Activated CD8-positive, alpha-beta memory T cell treated with anti-CD3 and anti-CD28 coated beads, Interleukin-2, amount 50 U/mL, for 24 hours (primary cell): Measurements from ENCODE around the gene CTSV.
A peak's percentile ranks its signal among the peaks of the same experiment; 100 is the strongest.
"Not testable (repeated sequence)": the region's sequence is repeated elsewhere in the genome, so short reads cannot be mapped to it uniquely, and the experiment has no call there.

Experiments
- DNase-seq: peaks from one replicate; pipeline ENCODE4 v3.0.0-alpha.2; 2020; ENCODE audit errors: extremely low read depth

CTSV gene

GRCh38 chr9:97041898-97042297, 3.0 kb upstream of the CTSV start:
- no peak for DNase-seq

GRCh38 chr9:97039514-97039860, 545 bp upstream of the CTSV start:
- no peak for DNase-seq

- DNase-seq = not testable (repeated sequence)
Measured at GRCh38 chr9:97023505-97023904, 15.4 kb downstream of the CTSV start.

DNA sequence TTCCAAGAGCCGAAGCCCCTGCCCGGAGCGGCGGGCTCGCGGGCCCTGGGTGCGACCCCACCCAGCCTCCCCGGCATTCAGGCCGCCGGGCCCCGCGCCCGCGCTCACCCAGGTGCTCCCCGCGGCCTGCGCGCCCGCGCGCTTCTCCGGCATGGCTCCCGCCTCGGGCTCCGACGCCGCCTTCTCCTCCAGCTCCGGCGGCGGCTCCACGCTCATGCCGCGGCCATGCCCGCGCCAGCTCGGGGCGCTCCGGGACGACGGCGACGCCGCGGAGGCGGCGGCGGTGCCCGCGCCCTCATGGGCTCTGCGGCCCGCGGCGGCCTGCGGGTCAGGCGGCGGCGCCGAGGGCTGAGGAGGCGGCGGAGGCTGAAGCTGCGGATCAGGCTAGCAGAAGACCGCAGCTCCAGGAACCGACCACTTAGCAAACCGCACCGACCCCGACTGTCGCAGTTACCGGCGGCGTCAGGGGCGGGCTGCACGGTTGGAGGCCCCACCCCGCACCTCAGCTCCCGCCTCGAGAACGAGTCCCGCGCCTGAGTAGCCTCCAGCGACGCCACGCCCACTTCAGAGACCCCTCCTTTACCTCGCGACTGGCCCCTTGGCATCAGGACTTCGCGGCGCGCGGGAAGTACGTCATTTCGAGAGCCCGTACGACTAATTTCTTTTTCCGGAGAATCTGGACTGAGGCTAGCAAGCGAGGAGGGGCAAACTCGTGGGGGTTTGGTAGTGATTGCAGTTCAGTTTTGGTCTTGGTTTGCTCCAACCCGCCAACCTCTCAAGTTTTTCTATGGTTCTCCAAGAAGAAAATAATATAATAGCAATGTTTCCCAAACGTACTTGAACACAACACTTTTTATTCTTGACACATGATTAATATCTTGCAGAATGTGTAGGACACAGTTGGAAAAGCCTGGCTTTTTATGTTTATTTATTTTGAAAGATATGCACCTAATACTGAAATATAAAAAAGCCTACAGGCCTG, 25.5 kb downstream of the CTSV start:
- peak; percentile 49 for DNase-seq

GRCh38 chr9:97012617-97013016, 26.3 kb downstream of the CTSV start:
- DNase-seq = not testable (repeated sequence)

- not testable (repeated sequence) for DNase-seq
Measured at GRCh38 chr9:97002195-97002594, 36.7 kb downstream of the CTSV start.

GRCh38 chr9:97001338-97001737, 37.6 kb downstream of the CTSV start:
- DNase-seq = not testable (repeated sequence)

GRCh38 chr9:97000139-97000787, 38.7 kb downstream of the CTSV start:
- DNase-seq = not testable (repeated sequence)

GRCh38 chr9:96999733-97000132, 39.2 kb downstream of the CTSV start:
- DNase-seq = not testable (repeated sequence)

DNA sequence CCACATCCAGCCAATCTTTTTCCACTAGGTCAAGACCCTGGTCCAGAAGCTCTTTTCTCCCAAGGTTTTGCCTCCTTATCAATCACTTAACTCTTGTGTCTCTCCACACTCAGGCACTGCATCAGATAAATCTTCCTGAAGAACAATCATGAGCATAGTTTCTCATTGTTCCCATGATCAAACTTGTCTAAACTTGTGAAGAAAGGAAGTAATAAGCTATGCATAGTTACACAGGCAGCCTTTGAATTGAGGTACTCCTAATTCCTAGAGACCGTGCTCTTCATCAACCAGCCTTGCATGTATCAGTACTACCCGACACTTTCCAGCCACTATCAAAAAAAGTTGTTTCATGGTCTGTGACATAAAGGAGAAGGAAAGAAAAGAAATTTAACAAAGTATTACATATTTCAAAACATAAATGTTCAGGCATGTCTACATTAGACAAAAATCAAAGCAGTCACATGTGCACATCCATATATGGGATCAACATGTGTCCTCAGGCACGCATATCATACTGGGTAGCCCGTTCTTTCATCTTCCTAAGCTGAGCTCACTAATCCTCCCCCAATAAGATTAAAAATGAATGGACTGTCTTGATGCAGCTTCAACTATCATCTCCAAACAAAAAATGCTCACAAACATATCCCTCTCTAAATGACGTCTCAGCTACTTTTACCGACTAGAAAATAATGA, 41.8 kb downstream of the CTSV start:
- DNase-seq = not testable (repeated sequence)

DNA sequence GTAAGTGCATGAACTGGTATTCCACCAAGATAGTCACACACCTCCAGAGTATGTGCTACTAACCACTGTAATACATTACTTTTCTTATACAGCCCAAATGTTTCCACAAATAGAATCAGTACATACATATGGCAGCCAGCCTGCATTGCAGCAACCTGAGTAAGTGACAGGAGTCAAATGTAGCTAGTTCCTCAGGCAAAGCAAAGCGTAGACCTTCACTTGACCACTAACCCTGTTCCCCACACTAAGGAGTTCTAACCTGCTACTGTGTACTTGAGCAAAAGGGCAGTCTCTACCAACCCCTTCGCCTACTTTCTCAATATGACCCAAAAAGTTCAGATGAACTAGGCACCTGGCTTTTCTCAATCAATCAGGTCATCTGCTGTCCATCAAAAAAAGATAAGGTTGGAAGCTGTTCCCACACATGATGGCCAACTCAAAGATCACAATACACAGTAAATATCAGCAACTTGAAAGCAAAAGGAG, 44.4 kb downstream of the CTSV start:
- DNase-seq = not testable (repeated sequence)

DNA sequence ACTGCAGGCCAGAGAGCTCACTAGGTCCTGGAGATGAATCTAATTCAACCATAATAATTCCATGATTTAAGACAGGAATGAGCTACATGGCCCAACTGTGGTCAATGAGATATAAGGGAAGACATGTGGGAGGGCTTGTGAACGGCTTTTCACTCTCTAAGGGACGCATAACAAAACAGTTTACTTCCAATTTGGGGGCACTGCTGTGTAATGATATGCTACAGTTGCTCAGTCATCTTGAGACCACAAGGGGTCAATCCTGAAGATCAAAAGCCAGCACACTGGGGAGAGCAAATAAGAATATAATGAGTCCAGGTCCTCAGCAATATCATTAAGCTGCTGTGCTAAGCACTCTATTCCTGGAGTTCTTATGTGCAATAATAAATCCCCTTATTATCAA, 46.6 kb downstream of the CTSV start:
- DNase-seq = not testable (repeated sequence)

DNA sequence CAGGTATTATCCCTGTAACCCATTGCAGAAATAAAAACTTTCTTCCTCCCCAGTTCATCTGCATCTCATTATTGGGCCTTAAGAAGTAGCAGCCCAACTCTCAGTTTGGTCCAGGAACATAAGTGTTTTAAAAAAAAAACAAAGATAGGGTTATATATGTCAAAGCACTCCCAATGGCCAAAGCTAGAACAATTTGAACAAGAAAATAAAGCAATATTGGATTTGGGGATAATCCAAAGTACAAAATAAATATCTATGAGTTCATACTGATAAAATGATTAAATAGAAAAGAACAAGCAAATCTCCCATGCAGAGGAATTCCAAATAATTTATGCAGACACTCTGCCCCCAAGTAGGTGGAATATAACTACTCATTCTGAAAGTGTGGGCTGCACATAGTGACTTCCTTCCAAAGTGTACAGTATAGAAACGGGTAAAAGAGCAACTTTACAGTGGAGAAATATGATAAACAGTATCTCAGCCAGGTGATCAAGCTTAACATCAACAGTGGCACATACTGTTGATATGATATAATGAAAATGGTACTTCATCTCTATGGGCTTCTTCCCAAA, 49.1 kb downstream of the CTSV start:
- not testable (repeated sequence) for DNase-seq

DNA sequence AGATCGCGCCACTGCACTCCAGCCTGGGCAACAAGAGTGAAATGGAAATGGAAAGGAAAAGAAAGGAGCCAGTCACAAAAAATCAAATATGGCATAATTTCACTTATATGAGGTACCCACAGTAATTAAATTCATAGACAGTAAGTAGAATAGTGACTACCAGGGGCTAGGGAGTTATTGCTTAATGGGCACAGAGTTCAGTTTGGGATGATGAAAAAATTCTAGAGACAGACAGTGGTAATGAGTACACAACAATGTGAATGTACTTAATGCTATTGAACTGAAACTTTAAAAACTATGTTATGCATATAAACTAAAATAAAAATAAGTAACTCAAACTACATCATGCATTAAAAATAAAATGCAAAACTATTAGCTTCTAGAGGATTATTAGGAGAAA, 54.1 kb downstream of the CTSV start:
- not testable (repeated sequence) for DNase-seq

DNA sequence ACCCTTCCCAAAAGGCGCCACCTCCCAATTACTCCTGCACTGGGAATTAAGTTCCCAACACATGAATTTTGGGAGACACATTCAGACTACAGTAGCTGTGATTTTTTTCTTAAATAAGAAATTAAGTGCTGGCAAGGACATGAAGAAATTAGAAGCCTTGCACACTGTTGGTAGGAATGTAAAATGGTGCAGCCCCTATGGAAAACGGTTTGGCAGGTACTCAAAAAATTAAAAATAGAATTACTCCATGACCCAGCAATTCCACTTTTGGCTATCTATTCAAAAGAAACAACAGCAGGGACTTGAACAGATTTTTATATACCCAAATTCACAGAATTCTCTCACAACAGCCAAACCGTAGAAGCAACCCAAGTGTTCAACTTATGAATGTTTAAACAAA, 54.8 kb downstream of the CTSV start:
- not testable (repeated sequence) for DNase-seq

DNA sequence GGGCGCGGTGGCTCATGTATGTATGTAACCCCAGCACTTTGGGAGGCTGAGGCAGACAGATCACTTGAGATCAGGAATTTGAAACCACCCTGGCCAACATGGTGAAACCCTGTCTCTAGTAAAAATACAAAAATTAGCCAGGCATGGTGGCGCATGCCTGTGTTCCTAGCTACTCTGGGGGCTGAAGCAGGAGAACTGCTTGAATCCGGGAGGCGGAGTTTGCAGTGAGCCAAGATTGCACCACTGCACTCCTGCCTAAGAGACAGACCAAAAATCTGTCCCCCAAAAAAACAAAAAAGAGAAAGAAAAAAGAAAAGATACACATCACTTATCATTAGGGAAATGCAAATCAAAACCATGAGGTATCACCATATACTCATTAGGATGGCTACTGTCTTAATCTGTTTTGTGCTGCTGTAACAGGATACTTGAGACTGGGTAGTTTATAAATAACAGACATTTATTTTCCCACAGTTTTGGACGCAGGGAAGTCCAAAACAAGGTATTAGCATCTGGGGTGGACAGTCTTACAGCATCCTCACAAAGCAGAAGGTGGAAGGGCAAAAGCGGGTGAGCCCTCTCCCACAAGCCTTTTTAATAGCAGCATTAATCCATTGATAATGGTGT, 55.3 kb downstream of the CTSV start:
- not testable (repeated sequence) for DNase-seq
